ENCODE data around the gene TOP1. TPM values are rescaled to one million over a fixed set of nuclear protein-coding genes. Genes with fewer than 3 reads are reported as not detected.
A peak's percentile ranks its signal among the peaks of the same experiment; 100 is the strongest.

The TOP1 gene
- total and polyA plus RNA-seq, 2 experiments from 2014 or later: 21.5 to 21.7 TPM

DNA sequence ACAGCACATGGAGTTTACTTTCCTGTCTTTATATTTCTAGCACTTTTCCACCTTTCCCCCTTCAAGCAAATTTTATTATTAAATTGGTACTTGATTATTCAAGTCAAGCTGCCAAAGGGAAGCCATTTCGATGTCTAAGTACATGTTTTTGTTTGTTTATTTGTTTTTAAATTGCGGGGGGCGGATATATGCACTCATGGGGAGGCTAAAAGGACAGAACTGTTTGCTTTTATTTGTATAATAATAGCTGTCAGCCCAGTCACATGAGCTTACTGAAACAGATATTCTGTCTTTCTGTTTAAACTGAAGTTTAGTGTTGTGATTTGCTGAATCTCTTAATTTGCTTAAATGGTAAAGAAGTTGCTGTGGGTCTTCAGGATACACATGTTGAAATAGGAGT is 59.2 kb downstream of the TOP1 start:
- no peak for DNase-seq (ENCODE audit: low read depth in 1 of 2, low spot score in 1 of 2)

DNA sequence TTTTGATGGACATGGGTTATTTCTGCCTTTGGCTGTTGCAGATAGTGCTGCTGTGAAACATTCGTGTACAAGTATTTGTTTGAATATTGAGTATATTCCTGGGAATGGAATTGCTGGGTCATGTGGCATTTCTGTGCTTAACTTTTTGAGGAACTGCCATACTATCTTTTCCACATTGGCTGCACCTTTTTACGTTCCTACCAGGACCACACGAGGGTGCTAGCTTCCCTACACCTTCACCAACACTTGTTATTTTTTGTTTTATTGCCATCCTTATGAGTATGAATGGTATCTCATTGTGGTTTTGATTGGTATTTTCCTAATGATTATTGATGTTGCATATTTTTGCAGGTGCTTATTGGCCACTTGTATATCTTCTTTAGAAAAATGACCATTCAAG is 60.9 kb downstream of the TOP1 start:
- Histone ChIP-seq H3K4me1 (ENCODE audit: low read depth) (peaks cover 8% of the 10 kb centered on the region), H3K9me3 (ENCODE audit: low read depth) (no peaks in the 10 kb centered on the region), H3K36me3 (peaks cover 45% of the 10 kb centered on the region), H3K27me3 (no peaks in the 10 kb centered on the region), H3K4me3 (no peak overlapping the region), H3K27ac (no peak overlapping the region)
- no peak for DNase-seq (ENCODE audit: low read depth in 1 of 2, low spot score in 1 of 2)
- TF ChIP-seq, protein P1, sequence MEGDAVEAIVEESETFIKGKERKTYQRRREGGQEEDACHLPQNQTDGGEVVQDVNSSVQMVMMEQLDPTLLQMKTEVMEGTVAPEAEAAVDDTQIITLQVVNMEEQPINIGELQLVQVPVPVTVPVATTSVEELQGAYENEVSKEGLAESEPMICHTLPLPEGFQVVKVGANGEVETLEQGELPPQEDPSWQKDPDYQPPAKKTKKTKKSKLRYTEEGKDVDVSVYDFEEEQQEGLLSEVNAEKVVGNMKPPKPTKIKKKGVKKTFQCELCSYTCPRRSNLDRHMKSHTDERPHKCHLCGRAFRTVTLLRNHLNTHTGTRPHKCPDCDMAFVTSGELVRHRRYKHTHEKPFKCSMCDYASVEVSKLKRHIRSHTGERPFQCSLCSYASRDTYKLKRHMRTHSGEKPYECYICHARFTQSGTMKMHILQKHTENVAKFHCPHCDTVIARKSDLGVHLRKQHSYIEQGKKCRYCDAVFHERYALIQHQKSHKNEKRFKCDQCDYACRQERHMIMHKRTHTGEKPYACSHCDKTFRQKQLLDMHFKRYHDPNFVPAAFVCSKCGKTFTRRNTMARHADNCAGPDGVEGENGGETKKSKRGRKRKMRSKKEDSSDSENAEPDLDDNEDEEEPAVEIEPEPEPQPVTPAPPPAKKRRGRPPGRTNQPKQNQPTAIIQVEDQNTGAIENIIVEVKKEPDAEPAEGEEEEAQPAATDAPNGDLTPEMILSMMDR (IDR thresholded peaks at IDR 0.05; ENCODE audit: low read depth, low read length): no peak

More for the DNA sequence above, 59.2 kb downstream of the TOP1 start:
- Histone ChIP-seq H3K4me3 (no peak overlapping the region), H3K27me3 (no peaks in the 10 kb centered on the region), H3K27ac (no peak overlapping the region), H3K4me1 (ENCODE audit: low read depth) (peaks cover 8% of the 10 kb centered on the region), H3K36me3 (peaks cover 60% of the 10 kb centered on the region), H3K9me3 (ENCODE audit: low read depth) (no peaks in the 10 kb centered on the region)
- TF ChIP-seq, protein P1 (IDR thresholded peaks at IDR 0.05; ENCODE audit: low read depth, low read length): no peak

- Histone ChIP-seq H3K4me3 (no peak overlapping the region), H3K4me1 (ENCODE audit: low read depth) (peaks cover 2% of the 10 kb centered on the region), H3K36me3 (peaks cover 30% of the 10 kb centered on the region), H3K9me3 (ENCODE audit: low read depth) (no peaks in the 10 kb centered on the region), H3K27me3 (no peaks in the 10 kb centered on the region), H3K27ac (no peak overlapping the region)
- TF ChIP-seq, protein P1 (IDR thresholded peaks at IDR 0.05; ENCODE audit: low read depth, low read length): no peak
- no peak for DNase-seq (ENCODE audit: low read depth in 1 of 2, low spot score in 1 of 2)
Observed at GRCh38 chr20:41091927-41092326, 63.3 kb downstream of the TOP1 start.

- TF ChIP-seq, protein P1 (IDR thresholded peaks at IDR 0.05; ENCODE audit: low read depth, low read length): no peak
- H3K9me3 ChIP-seq (ENCODE audit: low read depth): no peaks in the 10 kb centered on the region
- no peak overlapping the region for H3K4me3 ChIP-seq
- DNase-seq (ENCODE audit: low read depth in 1 of 2, low spot score in 1 of 2): peak in 1 of 2 donors; percentile 40
- H3K27ac ChIP-seq: peak overlapping the region; percentile 49
- no peaks in the 10 kb centered on the region for H3K27me3 ChIP-seq
- peaks cover 48% of the 10 kb centered on the region for H3K36me3 ChIP-seq
- no peaks in the 10 kb centered on the region for H3K4me1 ChIP-seq (ENCODE audit: low read depth)
Observed at GRCh38 chr20:41094353-41095055, 65.9 kb downstream of the TOP1 start.

- no peaks in the 10 kb centered on the region for H3K27me3 ChIP-seq
- TF ChIP-seq, protein P1 (IDR thresholded peaks at IDR 0.05; ENCODE audit: low read depth, low read length): peak; percentile 77
Observed at GRCh38 chr20:41095110-41095969, 66.7 kb downstream of the TOP1 start.

More at GRCh38 chr20:41095110-41095969, 66.7 kb downstream of the TOP1 start:
- peak; percentile 72 to 77 for DNase-seq (ENCODE audit: low read depth in 1 of 2, low spot score in 1 of 2)
- no peaks in the 10 kb centered on the region for H3K4me1 ChIP-seq (ENCODE audit: low read depth)
- no peaks in the 10 kb centered on the region for H3K9me3 ChIP-seq (ENCODE audit: low read depth)
- peaks cover 51% of the 10 kb centered on the region for H3K36me3 ChIP-seq
- H3K27ac ChIP-seq: no peak overlapping the region
- H3K4me3 ChIP-seq: no peak overlapping the region

Measured in cardiac muscle cell (in vitro differentiated cells and primary cell).